HEK293T (cell line): ENCODE data around the gene SMR3A.

Experiments used
- ARNT ChIP-seq: fragments of 450-650 bp; IDR thresholded peaks from 2 replicates; pipeline ENCODE4 v1.6.1; 2017; ENCODE audit warnings: mild to moderate bottlenecking
- CTBP1 ChIP-seq: fragments of 450-650 bp; IDR thresholded peaks from 2 replicates; pipeline ENCODE4 v1.6.1; 2016; ENCODE audit warnings: borderline replicate concordance
- ELF4 ChIP-seq: fragments of 450-650 bp; IDR thresholded peaks from 2 replicates; pipeline ENCODE4 v1.6.1; 2017; ENCODE audit warnings: antibody characterized with exemption
- FOXA1 ChIP-seq: fragments of 450-650 bp; IDR thresholded peaks from 2 replicates; pipeline ENCODE4 v1.6.1; 2016; ENCODE audit warnings: mild to moderate bottlenecking
- FOXK2 ChIP-seq: fragments of 450-650 bp; IDR thresholded peaks from 2 replicates; pipeline ENCODE4 v1.6.1; 2016; ENCODE audit warnings: mild to moderate bottlenecking
- LEF1 ChIP-seq: fragments of 450-650 bp; IDR thresholded peaks from 2 replicates; pipeline ENCODE4 v1.6.1; 2017; ENCODE audit warnings: mild to moderate bottlenecking, borderline replicate concordance
- NFRKB ChIP-seq: fragments of 450-650 bp; IDR thresholded peaks from 2 replicates; pipeline ENCODE4 v1.6.1; 2016; ENCODE audit warnings: mild to moderate bottlenecking, moderate library complexity
- SUZ12 ChIP-seq: fragments of 450-650 bp; IDR thresholded peaks from 2 replicates; pipeline ENCODE4 v1.6.1; 2016; ENCODE audit warnings: mild to moderate bottlenecking
- TARDBP ChIP-seq: fragments of 450-650 bp; IDR thresholded peaks from 2 replicates; pipeline ENCODE4 v1.6.1; 2016
- ZNF384 ChIP-seq: fragments of 450-650 bp; IDR thresholded peaks from 2 replicates; pipeline ENCODE4 v1.6.1; 2016
- TF ChIP-seq, protein P1 (sequence below): fragments of 450-650 bp; IDR thresholded peaks from 2 replicates; pipeline ENCODE4 v1.6.1; 2016

DNA sequence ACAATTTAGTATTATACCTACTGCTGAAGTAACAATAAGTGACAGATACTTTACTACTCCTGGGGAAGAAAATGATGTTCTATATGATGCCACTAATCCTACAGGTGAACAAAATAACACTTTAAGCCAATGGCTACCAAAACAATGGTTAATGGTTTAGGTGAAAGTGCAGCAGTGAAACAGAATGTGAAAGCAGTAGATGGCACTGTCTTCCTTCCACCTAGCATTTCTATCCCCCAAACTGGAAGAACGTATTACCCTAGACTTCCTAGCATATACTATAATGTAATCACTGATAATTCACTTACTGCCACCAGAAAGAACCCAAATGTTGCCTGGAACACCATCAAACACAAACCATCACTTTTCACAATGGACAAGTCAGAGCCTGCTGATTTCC, 44.6 kb upstream of the SMR3A start:
- TF ChIP-seq ARNT (no peak), LEF1 (no peak), NFRKB (no peak), ELF4 (no peak), FOXK2 (no peak), TARDBP (no peak), CTBP1 (no peak), ZNF384 (no peak), FOXA1 (no peak), SUZ12 (no peak)
- TF ChIP-seq, protein P1, sequence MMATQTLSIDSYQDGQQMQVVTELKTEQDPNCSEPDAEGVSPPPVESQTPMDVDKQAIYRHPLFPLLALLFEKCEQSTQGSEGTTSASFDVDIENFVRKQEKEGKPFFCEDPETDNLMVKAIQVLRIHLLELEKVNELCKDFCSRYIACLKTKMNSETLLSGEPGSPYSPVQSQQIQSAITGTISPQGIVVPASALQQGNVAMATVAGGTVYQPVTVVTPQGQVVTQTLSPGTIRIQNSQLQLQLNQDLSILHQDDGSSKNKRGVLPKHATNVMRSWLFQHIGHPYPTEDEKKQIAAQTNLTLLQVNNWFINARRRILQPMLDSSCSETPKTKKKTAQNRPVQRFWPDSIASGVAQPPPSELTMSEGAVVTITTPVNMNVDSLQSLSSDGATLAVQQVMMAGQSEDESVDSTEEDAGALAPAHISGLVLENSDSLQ = no peak
